ENCODE results near the gene MPRIP.

Gene MPRIP

GRCh38 chr17:17044846-17045561 lies 2.7 kb downstream of the MPRIP start:
- peak; percentile 62 for DNase-seq (ENCODE audit: low read depth)
- peak overlapping the region; percentile 87 for H3K4me3 ChIP-seq (ENCODE audit: low read depth, low read length)

- no peak overlapping the region for H3K4me3 ChIP-seq (ENCODE audit: low read depth, low read length)
- no peak for DNase-seq (ENCODE audit: low read depth)
These were observed 5.8 kb downstream of the MPRIP start for GRCh38 chr17:17048106-17048505.

- no peak for DNase-seq (ENCODE audit: low read depth)
- no peak overlapping the region for H3K4me3 ChIP-seq (ENCODE audit: low read depth, low read length)
These were observed 8.4 kb downstream of the MPRIP start for GRCh38 chr17:17050346-17051345.

GRCh38 chr17:17051380-17051779 lies 9.1 kb downstream of the MPRIP start:
- no peak for DNase-seq (ENCODE audit: low read depth)
- H3K4me3 ChIP-seq (ENCODE audit: low read depth, low read length), result no peak overlapping the region

GRCh38 chr17:17051791-17052461 lies 9.7 kb downstream of the MPRIP start:
- H3K4me3 ChIP-seq (ENCODE audit: low read depth, low read length), result no peak overlapping the region
- DNase-seq (ENCODE audit: low read depth), result no peak

- no peak for DNase-seq (ENCODE audit: low read depth)
- no peak overlapping the region for H3K4me3 ChIP-seq (ENCODE audit: low read depth, low read length)
These were observed 10.4 kb downstream of the MPRIP start for GRCh38 chr17:17052462-17053221.

GRCh38 chr17:17053446-17054379 lies 11.5 kb downstream of the MPRIP start:
- no peak overlapping the region for H3K4me3 ChIP-seq (ENCODE audit: low read depth, low read length)
- DNase-seq (ENCODE audit: low read depth), result no peak

GRCh38 chr17:17054636-17055035 lies 12.4 kb downstream of the MPRIP start:
- no peak overlapping the region for H3K4me3 ChIP-seq (ENCODE audit: low read depth, low read length)
- no peak for DNase-seq (ENCODE audit: low read depth)

GRCh38 chr17:17055286-17056155 lies 13.3 kb downstream of the MPRIP start:
- no peak for DNase-seq (ENCODE audit: low read depth)
- no peak overlapping the region for H3K4me3 ChIP-seq (ENCODE audit: low read depth, low read length)

GRCh38 chr17:17056156-17056539 lies 13.9 kb downstream of the MPRIP start:
- DNase-seq (ENCODE audit: low read depth), result no peak
- no peak overlapping the region for H3K4me3 ChIP-seq (ENCODE audit: low read depth, low read length)

- DNase-seq (ENCODE audit: low read depth), result no peak
- H3K4me3 ChIP-seq (ENCODE audit: low read depth, low read length), result no peak overlapping the region
These were observed 14.8 kb downstream of the MPRIP start for GRCh38 chr17:17057057-17057551.

GRCh38 chr17:17058304-17058703 lies 16.0 kb downstream of the MPRIP start:
- H3K4me3 ChIP-seq (ENCODE audit: low read depth, low read length), result no peak overlapping the region
- no peak for DNase-seq (ENCODE audit: low read depth)

GRCh38 chr17:17059301-17059890 lies 17.1 kb downstream of the MPRIP start:
- DNase-seq (ENCODE audit: low read depth), result no peak
- no peak overlapping the region for H3K4me3 ChIP-seq (ENCODE audit: low read depth, low read length)

- DNase-seq (ENCODE audit: low read depth), result no peak
- H3K4me3 ChIP-seq (ENCODE audit: low read depth, low read length), result no peak overlapping the region
These were observed 18.0 kb downstream of the MPRIP start for GRCh38 chr17:17060001-17060922.

GRCh38 chr17:17060930-17061329 lies 18.7 kb downstream of the MPRIP start:
- no peak overlapping the region for H3K4me3 ChIP-seq (ENCODE audit: low read depth, low read length)
- no peak for DNase-seq (ENCODE audit: low read depth)

- DNase-seq (ENCODE audit: low read depth), result no peak
- no peak overlapping the region for H3K4me3 ChIP-seq (ENCODE audit: low read depth, low read length)
These were observed 19.3 kb downstream of the MPRIP start for GRCh38 chr17:17061516-17061915.

Measured in skeletal muscle cell (primary cell).